ENCODE results near the gene GPR55.

DNA sequence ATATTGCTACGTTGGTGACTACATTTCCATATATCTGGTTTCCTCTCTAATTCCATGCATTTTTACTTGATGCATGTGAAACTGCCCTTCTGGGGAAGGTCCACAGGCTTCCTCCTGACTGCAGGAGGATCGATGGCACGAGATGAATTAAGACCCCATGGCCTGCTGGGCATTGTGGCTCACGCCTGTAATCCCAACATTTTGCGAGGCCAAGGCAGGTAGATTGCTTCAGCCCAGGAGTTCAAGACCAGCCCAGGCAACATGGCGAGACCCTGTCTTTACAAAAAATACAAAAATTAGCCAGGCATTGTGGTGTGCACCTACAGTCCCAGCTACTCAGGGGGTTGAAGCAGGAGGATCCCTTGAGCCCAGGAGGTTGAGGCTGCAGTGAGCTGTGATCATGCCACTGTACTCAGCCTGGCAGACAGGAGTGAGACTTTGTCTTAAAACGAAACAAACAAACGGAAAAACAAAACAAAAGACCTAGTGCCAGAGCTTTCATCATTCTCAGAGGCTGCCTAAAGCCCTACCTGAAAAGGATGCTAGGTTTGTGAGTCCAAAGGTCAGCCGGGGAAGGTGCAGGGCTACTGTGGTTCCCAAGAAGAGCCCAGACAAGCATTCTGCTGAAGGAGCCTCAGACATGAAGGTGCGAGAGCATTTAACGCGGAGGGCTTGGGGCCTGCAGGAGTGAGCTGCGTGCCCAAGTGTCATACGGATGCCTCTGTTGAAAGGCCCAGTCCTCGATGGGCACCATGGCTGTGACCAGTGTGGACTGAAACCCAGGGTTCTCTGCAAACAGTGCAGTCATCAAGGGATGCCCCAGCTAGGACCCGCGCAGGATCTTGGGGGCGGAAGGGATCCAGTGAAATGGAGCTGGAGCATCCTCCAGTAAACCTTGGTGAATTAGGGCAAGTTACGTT, 21.6 kb downstream of the GPR55 start:
- TF ChIP-seq CTCF (IDR thresholded peaks at IDR 0.05 in 2 of 3, conservative IDR thresholded peaks at IDR 0.05 in 1 of 3; ENCODE audit: borderline replicate concordance in 1 of 3, insufficient read depth in 1 of 3, low read depth in 2 of 3, low read length in 2 of 3) (no peak), ZNF274 (IDR thresholded peaks at IDR 0.05; ENCODE audit: low read depth, low read length) (no peak), ELF1 (IDR thresholded peaks at IDR 0.05; ENCODE audit: borderline replicate concordance, low read depth) (no peak), POLR2AphosphoS5 (IDR thresholded peaks at IDR 0.05; ENCODE audit: low read depth, low read length) (no peak), RAD21 (IDR thresholded peaks at IDR 0.05; ENCODE audit: low read depth) (no peak), EZH2 (IDR thresholded peaks at IDR 0.05) (no peak)

Measured in HCT116 (cell line).